K562 (cell line): ENCODE data around the gene DLG4. TPM values are rescaled to one million over a fixed set of nuclear protein-coding genes. Genes with fewer than 3 reads are reported as not detected.

Source experiments
- ATAC-seq: fragments of 200-7000 bp; cut with Tn5 transposase; 3 replicates; pipeline ENCODE4 v1.9.1; 2020; ENCODE audit warnings: moderate library complexity
- BruUV-seq: library from RNA; stranded (reverse); fragments of 400-500 nt; replicated peaks from 2 replicates; lab custom pipeline; 2021; lab: Mats Ljungman, UMichigan
- CTCF ChIA-PET: fragments of 300-600 bp; formaldehyde crosslinking; extraction: SDS; loops from one replicate; lab custom pipeline; 2021; ENCODE audit warnings: low intra/inter-chr PET ratio; lab: Yijun Ruan, JAX
- POLR2A ChIA-PET: fragments of 300-600, 350-650 bp; sonication (Branson Sonifier 250); formaldehyde crosslinking; extraction: SDS; loops from one replicate; lab custom pipeline; 2021; ENCODE audit warnings: antibody characterized with exemption, inconsistent platforms; lab: Yijun Ruan, JAX
- DNase-seq, 4 experiments: peaks; one replicate each; pipeline versions ENCODE4 v3.0.0 to v3.0.0-alpha.2; 2011 to 2018; ENCODE audit warnings: low spot score in 3 of 4, mixed read lengths in 3 of 4; ENCODE audit errors: extremely low read depth in 1 of 4
- FAIRE-seq: peaks from 2 replicates; lab custom pipeline; 2011; peaks lifted over from hg19 to GRCh38; lab: Jason Lieb, UNC
- H2AFZ ChIP-seq: 2 replicates; pipeline ENCODE4 v1.6.0; 2011; ENCODE audit warnings: low read depth, low read length, control low read depth, inconsistent platforms
- H3K27ac ChIP-seq: fragments of 200-600 bp; 3 replicates; pipeline ENCODE4 v1.8.0; 2011; ENCODE audit warnings: low read depth, mild to moderate bottlenecking, control low read depth, inconsistent platforms, low read length, moderate library complexity, mixed read lengths; ENCODE audit errors: extremely low read depth
- H3K27me3 ChIP-seq, 2 experiments: fragments of 300-600 bp in 1 of 2; 2 replicates in 1 of 2; 3 replicates in 1 of 2; pipeline versions ENCODE4 v1.6.0 to v1.8.0; 2011; ENCODE audit warnings: inconsistent platforms in 2 of 2, low read length in 2 of 2, mild to moderate bottlenecking in 1 of 2, mixed read lengths in 1 of 2, moderate library complexity in 1 of 2; ENCODE audit not compliant: control insufficient read depth in 2 of 2, insufficient read depth in 2 of 2
- H3K36me3 ChIP-seq: fragments of 300-600 bp; 3 replicates; pipeline ENCODE4 v1.8.0; 2011; ENCODE audit warnings: mild to moderate bottlenecking, low read length, inconsistent platforms; ENCODE audit not compliant: control insufficient read depth, insufficient read depth
- H3K4me1 ChIP-seq, 2 experiments: fragments of 200-600 bp in 1 of 2; replicated peaks in 1 of 2; 2 replicates in 1 of 2; 3 replicates in 1 of 2; pipeline versions ENCODE4 v1.5.1 to v1.8.0; 2011; ENCODE audit warnings: inconsistent platforms in 2 of 2, low read length in 2 of 2, mild to moderate bottlenecking in 1 of 2, mixed read lengths in 1 of 2, moderate library complexity in 1 of 2; ENCODE audit not compliant: control insufficient read depth in 2 of 2, insufficient read depth in 2 of 2
- H3K4me2 ChIP-seq: 2 replicates; pipeline ENCODE4 v1.6.1; 2011; ENCODE audit warnings: low read length, control low read depth, inconsistent platforms, mixed read lengths; ENCODE audit not compliant: insufficient read depth
- H3K4me3 ChIP-seq: fragments of 200-600 bp; sonication (generic), shearing (Covaris generic); 2 replicates; pipeline ENCODE4 v1.5.1; 2016; ENCODE audit warnings: control low read depth, inconsistent platforms
- H3K79me2 ChIP-seq: fragments of 200-600 bp; 3 replicates; pipeline ENCODE4 v1.8.0; 2011; ENCODE audit warnings: low read length, inconsistent platforms; ENCODE audit not compliant: control insufficient read depth, insufficient read depth
- H3K9ac ChIP-seq, 2 experiments: 2 replicates each; pipeline versions ENCODE4 v1.6.0 to v1.6.1; 2011; ENCODE audit warnings: low read depth in 2 of 2, low read length in 2 of 2, control low read depth in 1 of 2, inconsistent platforms in 1 of 2, mild to moderate bottlenecking in 1 of 2, mixed read lengths in 1 of 2; ENCODE audit not compliant: insufficient read depth in 1 of 2
- H3K9me1 ChIP-seq: one replicate; pipeline ENCODE4 v1.6.0; 2011; ENCODE audit warnings: inconsistent platforms, mild to moderate bottlenecking, low read length, moderate library complexity; ENCODE audit not compliant: control insufficient read depth, insufficient read depth
- H3K9me3 ChIP-seq: replicated peaks from 2 replicates; pipeline ENCODE4 v1.5.1; 2011; ENCODE audit warnings: low read depth, low read length, inconsistent platforms; ENCODE audit not compliant: control insufficient read depth, insufficient read depth
- H4K20me1 ChIP-seq: replicated peaks from 2 replicates; pipeline ENCODE4 v1.6.1; 2011; ENCODE audit warnings: low read length, inconsistent platforms, mixed read lengths; ENCODE audit not compliant: control insufficient read depth, insufficient read depth
- GABPB1 ChIP-seq: sonication (generic); formaldehyde crosslinking; IDR thresholded peaks from 2 replicates; pipeline ENCODE4 v1.8.0; 2022; ENCODE audit warnings: mild to moderate bottlenecking, missing genetic modification reagents
- GTF2A2 ChIP-seq: IDR thresholded peaks from 2 replicates; pipeline ENCODE4 v1.6.1; 2016; ENCODE audit warnings: mild to moderate bottlenecking, missing genetic modification characterization, missing compliant biosample characterization
- IFI16 ChIP-seq: fragments of 250-450 bp; sonication (Bioruptor Pico); IDR thresholded peaks from 2 replicates; pipeline ENCODE4 v2.1.2; 2022; ENCODE audit warnings: mild to moderate bottlenecking, inconsistent platforms
- ILK ChIP-seq: fragments of 450-650 bp; IDR thresholded peaks from 2 replicates; pipeline ENCODE4 v1.6.1; 2016; ENCODE audit warnings: missing genetic modification characterization, low read depth, mild to moderate bottlenecking, missing compliant biosample characterization, moderate library complexity, borderline replicate concordance
- TRIM24 ChIP-seq, 2 experiments: fragments of 450-650 bp; IDR thresholded peaks; 2 replicates each; pipeline ENCODE4 v1.6.1; 2016
- XRCC4 ChIP-seq: IDR thresholded peaks from one replicate; pipeline ENCODE4 v1.6.1; 2011; ENCODE audit not compliant: insufficient read depth, insufficient read length; ENCODE audit errors: extremely low read depth
- ZBED1 ChIP-seq: IDR thresholded peaks from 2 replicates; pipeline ENCODE4 v1.6.1; 2014
- ZNF165 ChIP-seq: fragments of 250-450 bp; sonication (Bioruptor Pico); IDR thresholded peaks from 2 replicates; pipeline ENCODE4 v1.4.0; 2020; ENCODE audit warnings: borderline replicate concordance
- ZNF23 ChIP-seq: fragments of 250-450 bp; sonication (Bioruptor Pico); IDR thresholded peaks from 2 replicates; pipeline ENCODE4 v1.4.0; 2020; ENCODE audit warnings: mild to moderate bottlenecking
- ZNF830 ChIP-seq: fragments of 250-450 bp; sonication (Bioruptor Pico); IDR thresholded peaks from 2 replicates; pipeline ENCODE4 v1.5.0; 2021; ENCODE audit warnings: mild to moderate bottlenecking
- WGBS: fragments of 100-300 bp; shearing (Covaris generic); methylation state at CpG from one replicate; pipeline ENCODE4 v1.1.6; 2016; ENCODE audit warnings: low coverage, mixed read lengths; ENCODE audit not compliant: insufficient coverage; ENCODE audit errors: missing lambda C conversion rate; 5-methylcytosine and 5-hydroxymethylcytosine counted together
- in situ Hi-C: fragments of 300-500 bp; cut with MboI; formaldehyde crosslinking; loops from 4 replicates; pipeline ENCODE4 v1.15.0; 2018; ENCODE audit warnings: inconsistent platforms, mixed read lengths
- intact Hi-C: fragments of 100-400 bp; cut with micrococcal nuclease; formaldehyde crosslinking; loops from 2 replicates; pipeline ENCODE4 v1.14.2; 2022
- polyA plus RNA-seq, 8 experiments: library from polyadenylated mRNA; depleted of rRNA in 4 of 8; stranded (reverse) in 5 of 8; unstranded in 3 of 8; fragments of >200 nt; fragmentation: Nextera tagmentation in 2 of 8; fragmentation: Illumina TruSeq in 1 of 8; extraction: Ambion mirVana in 2 of 8; extraction: Trizol in 1 of 8; gene quantifications; 2 replicates each; pipeline versions ENCODE4 v1.2.1 to v1.2.3, GENCODE V29; 2011 to 2014; ENCODE audit warnings: inconsistent platforms in 1 of 8, missing spikeins in 1 of 8
- total RNA-seq, 7 experiments: library from RNA; depleted of rRNA in 6 of 7; stranded (reverse); fragments of >200 nt in 6 of 7; fragmentation: Illumina TruSeq in 2 of 7; extraction: Trizol in 2 of 7; gene quantifications; 2 replicates each; pipeline versions ENCODE4 v1.2.1 to v1.2.3, GENCODE V29; 2011 to 2021; ENCODE audit warnings: low replicate concordance in 1 of 7
- TF ChIP-seq, protein P1 (sequence below): fragments of 250-450 bp; sonication (Bioruptor Pico); IDR thresholded peaks from 2 replicates; pipeline ENCODE4 v1.8.0; 2021; ENCODE audit warnings: moderate library complexity, mild to moderate bottlenecking, inconsistent platforms
- TF ChIP-seq, protein P2 (sequence below), 2 experiments: fragments of 450-650 bp; formaldehyde crosslinking in 1 of 2; IDR thresholded peaks; 2 replicates each; pipeline versions ENCODE4 v1.4.0 to v1.6.1; 2014 to 2020; ENCODE audit warnings: mild to moderate bottlenecking in 2 of 2, borderline replicate concordance in 1 of 2, low read depth in 1 of 2

Gene DLG4
- total and polyA plus RNA-seq, 9 of the 15 experiments (the other 6 are each of a cell fraction or from before 2014, with no cell fraction given), result 0.03 to 12.0 (median 4.1) TPM

DNA sequence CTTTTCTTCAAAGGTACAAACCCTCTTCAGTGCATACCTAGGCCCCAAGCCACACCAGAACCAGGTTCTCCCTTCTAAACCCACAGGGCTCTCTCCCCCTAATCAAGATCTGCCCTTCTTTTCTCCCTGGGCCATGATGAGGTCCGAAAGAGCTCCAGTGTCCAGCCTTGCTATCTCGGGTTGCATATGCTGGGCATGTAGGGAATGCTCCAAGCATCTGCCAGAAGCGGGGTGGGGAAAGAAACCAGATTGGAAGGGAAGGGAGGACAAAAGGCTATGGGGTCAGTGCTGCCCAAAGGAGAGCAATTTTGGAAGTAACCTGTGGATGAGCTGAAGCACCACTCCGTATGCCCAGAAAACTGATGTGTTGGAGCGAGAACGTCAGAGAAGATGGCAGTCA is 29.6 kb upstream of the DLG4 start:
- ChIA-PET CTCF (no interaction called here), POLR2A (interaction anchor here (1.2 to 2.5 kb wide), 3 partner anchors 10 to 14 kb away, joined by 3 to 8 read pairs (median 7); partner anchors contain the start of gene PHF23)
- Histone ChIP-seq H3K9ac (peak overlapping the region in 1 of 2 experiments; percentile 97; a peak in 1 of 4 replicates), H3K27me3 (no peaks in the 10 kb centered on the region), H2AFZ (no peak overlapping the region), H3K36me3 (peaks cover 43% of the 10 kb centered on the region), H3K9me3 (no peaks in the 10 kb centered on the region), H3K4me1 (peaks cover 13 to 19% of the 10 kb centered on the region in 2 experiments; a peak in 4 of 5 replicates), H3K79me2 (peaks cover 60% of the 10 kb centered on the region), H3K9me1 (no peaks in the 10 kb centered on the region), H4K20me1 (no peaks in the 10 kb centered on the region), H3K4me2 (peak overlapping the region; percentile 37), H3K4me3 (peak overlapping the region; percentile 2; the same call in 1 of the 2 replicates), H3K27ac (no peak overlapping the region; the same call in 2 of the 3 replicates)
- in situ Hi-C loops, result no loop called here
- no peak for FAIRE-seq
- WGBS, result 59% methylated on average over 6 of the region's 6 CpGs
- no TSS peak for BruUV-seq
- intact Hi-C loops, result no loop called here
- no peak for ATAC-seq
- TF ChIP-seq ILK (tag), result no peak
- TF ChIP-seq TRIM24 (IDR thresholded peaks at IDR 0.05), result no peak
- TF ChIP-seq IFI16 (CRISPR knock-in tag), result no peak
- TF ChIP-seq, protein P1, sequence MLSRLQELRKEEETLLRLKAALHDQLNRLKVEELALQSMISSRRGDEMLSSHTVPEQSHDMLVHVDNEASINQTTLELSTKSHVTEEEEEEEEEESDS, result no peak
- no peak for TF ChIP-seq ZNF830
- no peak for TF ChIP-seq ZNF165 (CRISPR knock-in tag)
- TF ChIP-seq, protein P2, sequence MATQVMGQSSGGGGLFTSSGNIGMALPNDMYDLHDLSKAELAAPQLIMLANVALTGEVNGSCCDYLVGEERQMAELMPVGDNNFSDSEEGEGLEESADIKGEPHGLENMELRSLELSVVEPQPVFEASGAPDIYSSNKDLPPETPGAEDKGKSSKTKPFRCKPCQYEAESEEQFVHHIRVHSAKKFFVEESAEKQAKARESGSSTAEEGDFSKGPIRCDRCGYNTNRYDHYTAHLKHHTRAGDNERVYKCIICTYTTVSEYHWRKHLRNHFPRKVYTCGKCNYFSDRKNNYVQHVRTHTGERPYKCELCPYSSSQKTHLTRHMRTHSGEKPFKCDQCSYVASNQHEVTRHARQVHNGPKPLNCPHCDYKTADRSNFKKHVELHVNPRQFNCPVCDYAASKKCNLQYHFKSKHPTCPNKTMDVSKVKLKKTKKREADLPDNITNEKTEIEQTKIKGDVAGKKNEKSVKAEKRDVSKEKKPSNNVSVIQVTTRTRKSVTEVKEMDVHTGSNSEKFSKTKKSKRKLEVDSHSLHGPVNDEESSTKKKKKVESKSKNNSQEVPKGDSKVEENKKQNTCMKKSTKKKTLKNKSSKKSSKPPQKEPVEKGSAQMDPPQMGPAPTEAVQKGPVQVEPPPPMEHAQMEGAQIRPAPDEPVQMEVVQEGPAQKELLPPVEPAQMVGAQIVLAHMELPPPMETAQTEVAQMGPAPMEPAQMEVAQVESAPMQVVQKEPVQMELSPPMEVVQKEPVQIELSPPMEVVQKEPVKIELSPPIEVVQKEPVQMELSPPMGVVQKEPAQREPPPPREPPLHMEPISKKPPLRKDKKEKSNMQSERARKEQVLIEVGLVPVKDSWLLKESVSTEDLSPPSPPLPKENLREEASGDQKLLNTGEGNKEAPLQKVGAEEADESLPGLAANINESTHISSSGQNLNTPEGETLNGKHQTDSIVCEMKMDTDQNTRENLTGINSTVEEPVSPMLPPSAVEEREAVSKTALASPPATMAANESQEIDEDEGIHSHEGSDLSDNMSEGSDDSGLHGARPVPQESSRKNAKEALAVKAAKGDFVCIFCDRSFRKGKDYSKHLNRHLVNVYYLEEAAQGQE (IDR thresholded peaks at IDR 0.05; ENCODE audit: borderline replicate concordance), result no peak
- TF ChIP-seq, protein P2 (CRISPR knock-in tag; IDR thresholded peaks at IDR 0.05; ENCODE audit: low read depth), result no peak
- no peak for TF ChIP-seq XRCC4
- TF ChIP-seq GTF2A2 (tag), result no peak
- TF ChIP-seq ZNF23 (CRISPR knock-in tag), result no peak
- no peak for TF ChIP-seq GABPB1
- no peak for TF ChIP-seq ZBED1
- no peak for DNase-seq
